DMS 273 (cell line): ENCODE data around the gene ARF4.
"Not testable (repeated sequence)": the region's sequence is repeated elsewhere in the genome, so short reads cannot be mapped to it uniquely, and the experiment has no call there.

Experiments used
- DNase-seq: peaks from one replicate; lab custom pipeline; 2025; ENCODE audit not compliant: unreplicated experiment; lab: John Stamatoyannopoulos, UW

Gene ARF4

GRCh38 chr3:57597127-57597923, at the start of gene ARF4:
ARF4 (minus strand) TSS chr3:57597344; CDS start chr3:57597140, 204 bp downstream.
- peak; percentile 98 for DNase-seq

- DNase-seq: peak; percentile 5
Measured at GRCh38 chr3:57646723-57647122, 49.6 kb upstream of the ARF4 start.

- DNase-seq: no peak
Measured at GRCh38 chr3:57644740-57645139, 47.6 kb upstream of the ARF4 start.

GRCh38 chr3:57637391-57637790, 40.2 kb upstream of the ARF4 start:
- DNase-seq: no peak

GRCh38 chr3:57634259-57634658, 37.1 kb upstream of the ARF4 start:
- not testable (repeated sequence) for DNase-seq

- DNase-seq: no peak
Measured at GRCh38 chr3:57627976-57628375, 30.8 kb upstream of the ARF4 start.

GRCh38 chr3:57624801-57625200, 27.7 kb upstream of the ARF4 start:
- DNase-seq: no peak

- DNase-seq: no peak
Measured at GRCh38 chr3:57622362-57622761, 25.2 kb upstream of the ARF4 start.

GRCh38 chr3:57617739-57618138, 20.6 kb upstream of the ARF4 start:
- DNase-seq: no peak

- no peak for DNase-seq
Measured at GRCh38 chr3:57616233-57616632, 19.1 kb upstream of the ARF4 start.

GRCh38 chr3:57611870-57612269, 14.7 kb upstream of the ARF4 start:
- not testable (repeated sequence) for DNase-seq

- no peak for DNase-seq
Measured at GRCh38 chr3:57605683-57606082, 8.5 kb upstream of the ARF4 start.

- no peak for DNase-seq
Measured at GRCh38 chr3:57604971-57605370, 7.8 kb upstream of the ARF4 start.

GRCh38 chr3:57600195-57600594, 3.1 kb upstream of the ARF4 start:
- no peak for DNase-seq

GRCh38 chr3:57598765-57599360, 1.7 kb upstream of the ARF4 start:
- no peak for DNase-seq

GRCh38 chr3:57596495-57597126, 533 bp downstream of the ARF4 start:
- peak; percentile 61 for DNase-seq

GRCh38 chr3:57594576-57594975, 2.6 kb downstream of the ARF4 start:
- DNase-seq: no peak

- no peak for DNase-seq
Measured at GRCh38 chr3:57594144-57594543, 3.0 kb downstream of the ARF4 start.

- DNase-seq: no peak
Measured at GRCh38 chr3:57592306-57592705, 4.8 kb downstream of the ARF4 start.

GRCh38 chr3:57587905-57588304, 9.2 kb downstream of the ARF4 start:
- DNase-seq: no peak

- DNase-seq: no peak
Measured at GRCh38 chr3:57586778-57587177, 10.4 kb downstream of the ARF4 start.

- DNase-seq: no peak
Measured at GRCh38 chr3:57583544-57583943, 13.6 kb downstream of the ARF4 start.
